ENCODE measurements around the gene SIGLEC10.

DNA sequence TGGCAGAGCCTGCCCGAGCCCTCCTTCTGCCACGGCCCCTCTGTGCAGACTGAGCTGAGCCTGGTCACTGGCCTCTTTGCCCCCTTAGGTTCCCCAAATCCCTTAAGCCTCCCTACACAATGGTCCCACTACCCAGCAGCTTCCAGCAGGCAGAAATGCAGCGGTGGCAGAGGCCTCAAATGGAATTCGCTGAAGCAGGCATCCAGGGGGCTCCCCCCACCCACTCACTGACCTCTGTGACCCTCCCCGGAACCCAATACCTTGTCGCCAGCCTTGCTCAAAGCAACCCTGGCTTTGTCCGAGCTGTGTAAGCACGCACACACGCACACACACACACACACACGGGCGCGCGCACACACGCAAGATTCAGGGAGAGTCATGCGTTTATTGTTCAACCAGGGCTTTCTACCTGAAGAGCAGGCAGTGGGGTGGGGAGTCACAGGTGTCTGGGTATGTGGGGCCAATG lies 29.5 kb downstream of the SIGLEC10 start, which contains the start of gene LIM2:
- TF ChIP-seq, protein P1, sequence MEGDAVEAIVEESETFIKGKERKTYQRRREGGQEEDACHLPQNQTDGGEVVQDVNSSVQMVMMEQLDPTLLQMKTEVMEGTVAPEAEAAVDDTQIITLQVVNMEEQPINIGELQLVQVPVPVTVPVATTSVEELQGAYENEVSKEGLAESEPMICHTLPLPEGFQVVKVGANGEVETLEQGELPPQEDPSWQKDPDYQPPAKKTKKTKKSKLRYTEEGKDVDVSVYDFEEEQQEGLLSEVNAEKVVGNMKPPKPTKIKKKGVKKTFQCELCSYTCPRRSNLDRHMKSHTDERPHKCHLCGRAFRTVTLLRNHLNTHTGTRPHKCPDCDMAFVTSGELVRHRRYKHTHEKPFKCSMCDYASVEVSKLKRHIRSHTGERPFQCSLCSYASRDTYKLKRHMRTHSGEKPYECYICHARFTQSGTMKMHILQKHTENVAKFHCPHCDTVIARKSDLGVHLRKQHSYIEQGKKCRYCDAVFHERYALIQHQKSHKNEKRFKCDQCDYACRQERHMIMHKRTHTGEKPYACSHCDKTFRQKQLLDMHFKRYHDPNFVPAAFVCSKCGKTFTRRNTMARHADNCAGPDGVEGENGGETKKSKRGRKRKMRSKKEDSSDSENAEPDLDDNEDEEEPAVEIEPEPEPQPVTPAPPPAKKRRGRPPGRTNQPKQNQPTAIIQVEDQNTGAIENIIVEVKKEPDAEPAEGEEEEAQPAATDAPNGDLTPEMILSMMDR (IDR thresholded peaks at IDR 0.05): no peak
- TF ChIP-seq POLR2A (IDR thresholded peaks at IDR 0.05) (no peak), EP300 (IDR thresholded peaks at IDR 0.05) (no peak)

All from tibial nerve (tissue), 4 donors.